Measurements from ENCODE around the gene OSBPL2. TPM values are rescaled to one million over a fixed set of nuclear protein-coding genes. Genes with fewer than 3 reads are reported as not detected.

Gene OSBPL2
- total and polyA plus RNA-seq, 9 of the 15 experiments (the other 6 are each of a cell fraction or from before 2014, with no cell fraction given), result 2.5 to 25.6 (median 14.1) TPM

- TF ChIP-seq E2F6 (IDR thresholded peaks at IDR 0.05; ENCODE audit: borderline replicate concordance in 1 of 2, extremely low read depth in 1 of 2, insufficient read depth in 1 of 2, insufficient read length in 1 of 2, low read depth in 1 of 2, low read length in 1 of 2, poor library complexity in 1 of 2, severe bottlenecking in 1 of 2) (no peak), ZNF445 (CRISPR knock-in tag; IDR thresholded peaks at IDR 0.05; ENCODE audit: low read depth) (no peak), ZNF780A (CRISPR knock-in tag; IDR thresholded peaks at IDR 0.05) (no peak), ELF2 (CRISPR knock-in tag; IDR thresholded peaks at IDR 0.05) (no peak), ATF7 (IDR thresholded peaks at IDR 0.05) (no peak), RUNX1 (IDR thresholded peaks at IDR 0.05; ENCODE audit: low read depth) (no peak), SRF (CRISPR knock-in tag; IDR thresholded peaks at IDR 0.05) (no peak), SIN3A (IDR thresholded peaks at IDR 0.05; ENCODE audit: borderline replicate concordance in 2 of 2, control insufficient read depth in 1 of 2, low read depth in 2 of 2, low read length in 2 of 2) (no peak), HBP1 (CRISPR knock-in tag; IDR thresholded peaks at IDR 0.05) (no peak)
Observed at GRCh38 chr20:62286493-62287064, 48.3 kb downstream of the OSBPL2 start (continued).

All from K562 (cell line).